CD14-positive monocyte (primary cell): Measurements from ENCODE around the gene RGPD6. TPM values are rescaled to one million over a fixed set of nuclear protein-coding genes. Genes with fewer than 3 reads are reported as not detected.
"Not testable (repeated sequence)": the region's sequence is repeated elsewhere in the genome, so short reads cannot be mapped to it uniquely, and the experiment has no call there.

Experiments used
- DNase-seq, 3 donors: peaks; one replicate each; pipeline ENCODE4 v3.0.0-alpha.2; 2011 to 2022
- H2AFZ ChIP-seq: 2 replicates; pipeline ENCODE4 v1.6.0; 2012; ENCODE audit warnings: mild to moderate bottlenecking, low read depth, low read length, inconsistent platforms; ENCODE audit not compliant: insufficient read depth, poor library complexity, severe bottlenecking
- H3K27ac ChIP-seq, 2 donors: 1 replicate in 1 of 2; 2 replicates in 1 of 2; pipeline ENCODE4 v1.5.1; 2012 to 2013; ENCODE audit warnings: low read length in 2 of 2, control low read depth in 1 of 2, inconsistent platforms in 1 of 2, low read depth in 1 of 2, mild to moderate bottlenecking in 1 of 2
- H3K27me3 ChIP-seq, 2 donors: one replicate each; pipeline versions ENCODE4 v1.6.0 to v1.6.1; 2011 to 2013; ENCODE audit warnings: low read length in 2 of 2; ENCODE audit not compliant: control insufficient read depth in 2 of 2, insufficient read depth in 2 of 2
- H3K36me3 ChIP-seq, 2 donors: replicated peaks in 1 of 2; 1 replicate in 1 of 2; 2 replicates in 1 of 2; pipeline versions ENCODE4 v1.5.1 to v1.6.1; 2012 to 2013; ENCODE audit warnings: low read length in 2 of 2, control low read depth in 1 of 2, inconsistent platforms in 1 of 2, mild to moderate bottlenecking in 1 of 2; ENCODE audit not compliant: insufficient read depth in 2 of 2, control insufficient read depth in 1 of 2
- H3K4me1 ChIP-seq, 2 donors: 1 replicate in 1 of 2; 2 replicates in 1 of 2; pipeline versions ENCODE4 v1.5.1 to v1.6.1; 2012 to 2013; ENCODE audit warnings: low read length in 2 of 2, control low read depth in 1 of 2, inconsistent platforms in 1 of 2, mild to moderate bottlenecking in 1 of 2, moderate library complexity in 1 of 2; ENCODE audit not compliant: insufficient read depth in 2 of 2, control insufficient read depth in 1 of 2
- H3K4me2 ChIP-seq: replicated peaks from 2 replicates; pipeline ENCODE3; 2012; ENCODE audit warnings: low read length, moderate library complexity, mild to moderate bottlenecking; ENCODE audit not compliant: poor library complexity, severe bottlenecking; ENCODE audit errors: extremely low read depth
- H3K4me3 ChIP-seq, 3 experiments: fragments of 200-600 bp in 1 of 3; sonication (generic) in 1 of 3; replicated peaks in 1 of 3; 1 replicate in 2 of 3; 2 replicates in 1 of 3; pipeline ENCODE4 v1.5.1; 2011 to 2013; ENCODE audit warnings: low read length in 3 of 3, mild to moderate bottlenecking in 3 of 3, control low read depth in 2 of 3, low read depth in 2 of 3, inconsistent platforms in 1 of 3, moderate library complexity in 1 of 3
- H3K79me2 ChIP-seq: 2 replicates; pipeline ENCODE4 v1.6.0; 2012; ENCODE audit warnings: mild to moderate bottlenecking, control low read depth, inconsistent platforms, low read length, moderate library complexity; ENCODE audit not compliant: insufficient read depth
- H3K9ac ChIP-seq: 2 replicates; pipeline ENCODE4 v1.6.0; 2017; ENCODE audit warnings: low read length, mild to moderate bottlenecking; ENCODE audit not compliant: insufficient read depth, poor library complexity, severe bottlenecking
- H3K9me3 ChIP-seq, 2 donors: replicated peaks in 1 of 2; 1 replicate in 1 of 2; 2 replicates in 1 of 2; pipeline versions ENCODE4 v1.5.1 to v1.6.1; 2012 to 2013; ENCODE audit warnings: low read length in 2 of 2, control low read depth in 1 of 2; ENCODE audit not compliant: control insufficient read depth in 1 of 2, insufficient read depth in 1 of 2
- H4K20me1 ChIP-seq: 2 replicates; pipeline ENCODE4 v1.6.0; 2012; ENCODE audit warnings: mild to moderate bottlenecking, low read length, control low read depth, moderate library complexity; ENCODE audit not compliant: insufficient read depth
- H3K27ac Mint-ChIP-seq, 7 donors: one replicate each; pipeline ENCODE4 v1.8.0; 2020; ENCODE audit warnings: mild to moderate bottlenecking in 7 of 7, mixed read lengths in 7 of 7, moderate library complexity in 6 of 7, inconsistent platforms in 2 of 7
- H3K27me3 Mint-ChIP-seq, 3 donors: one replicate each; pipeline ENCODE4 v1.8.0; 2021 to 2022; ENCODE audit warnings: low read depth in 3 of 3, mild to moderate bottlenecking in 3 of 3, mixed read lengths in 3 of 3, moderate library complexity in 3 of 3, inconsistent platforms in 1 of 3
- H3K36me3 Mint-ChIP-seq, 2 donors: one replicate each; pipeline ENCODE4 v1.8.0; 2020; ENCODE audit warnings: mixed read lengths in 2 of 2, inconsistent platforms in 1 of 2, mild to moderate bottlenecking in 1 of 2
- H3K4me1 Mint-ChIP-seq: one replicate; pipeline ENCODE4 v1.8.0; 2020; ENCODE audit warnings: mild to moderate bottlenecking, mixed read lengths
- H3K4me3 Mint-ChIP-seq, 2 donors: one replicate each; pipeline ENCODE4 v1.8.0; 2020; ENCODE audit warnings: mild to moderate bottlenecking in 2 of 2, mixed read lengths in 2 of 2, moderate library complexity in 1 of 2
- H3K9me3 Mint-ChIP-seq, 7 donors: one replicate each; pipeline ENCODE4 v1.8.0; 2020 to 2022; ENCODE audit warnings: mixed read lengths in 7 of 7, mild to moderate bottlenecking in 6 of 7, moderate library complexity in 6 of 7, inconsistent platforms in 2 of 7
- WGBS: methylation state at CpG from one replicate; pipeline ENCODE4 v1.1.5; 2013; ENCODE audit warnings: missing lambda C conversion rate; ENCODE audit not compliant: insufficient coverage; 5-methylcytosine and 5-hydroxymethylcytosine counted together
- intact Hi-C, 2 donors: fragments of 100-400 bp; cut with micrococcal nuclease; formaldehyde crosslinking; loops; one replicate each; pipeline versions ENCODE4 v1.15.0 to v1.15.1; 2023
- polyA plus RNA-seq, 3 donors: library from polyadenylated mRNA; depleted of rRNA in 1 of 3; unstranded in 2 of 3; stranded (reverse) in 1 of 3; fragments of 300-500 nt in 2 of 3; fragments of >200 nt in 1 of 3; fragmentation: Illumina TruSeq in 2 of 3; gene quantifications; 1 replicate in 2 of 3; 2 replicates in 1 of 3; pipeline ENCODE4 v1.2.3, GENCODE V29; 2012 to 2021

RGPD6 gene
- polyA plus RNA-seq, 3 donors: 0.11 to 3.0 TPM; not detected in 1

DNA sequence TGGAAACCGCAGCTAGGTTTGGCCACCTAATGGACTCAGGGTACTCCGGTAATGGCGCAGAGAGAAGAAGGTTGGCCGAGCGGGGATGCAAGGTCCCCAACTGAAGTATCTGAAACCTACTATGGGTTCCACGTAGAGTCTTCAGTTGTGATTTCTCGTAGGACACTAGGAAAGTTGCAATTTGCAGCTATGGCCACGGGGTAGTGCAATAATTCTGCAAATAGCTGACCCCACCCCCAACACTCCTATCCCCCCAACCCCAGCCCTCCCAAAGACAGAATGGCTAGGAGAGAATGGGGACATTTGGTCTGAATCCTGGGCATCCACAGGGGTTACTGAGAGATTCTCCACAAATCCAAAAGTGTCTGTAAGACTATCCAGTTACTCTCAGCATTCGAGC, 25.1 kb upstream of the RGPD6 start:
- H3K4me3 Mint-ChIP-seq, H3K27ac Mint-ChIP-seq, H3K9ac ChIP-seq, H3K4me2 ChIP-seq, H3K27ac ChIP-seq, H4K20me1 ChIP-seq, H3K4me1 Mint-ChIP-seq, intact Hi-C loops, H3K79me2 ChIP-seq, H3K9me3 Mint-ChIP-seq, H3K4me3 ChIP-seq, H2AFZ ChIP-seq, H3K9me3 ChIP-seq, H3K4me1 ChIP-seq, H3K36me3 ChIP-seq, H3K27me3 Mint-ChIP-seq, DNase-seq, H3K36me3 Mint-ChIP-seq, H3K27me3 ChIP-seq: not testable (repeated sequence)
- WGBS: no CpG with 5 or more reads among the region's 9 CpGs

DNA sequence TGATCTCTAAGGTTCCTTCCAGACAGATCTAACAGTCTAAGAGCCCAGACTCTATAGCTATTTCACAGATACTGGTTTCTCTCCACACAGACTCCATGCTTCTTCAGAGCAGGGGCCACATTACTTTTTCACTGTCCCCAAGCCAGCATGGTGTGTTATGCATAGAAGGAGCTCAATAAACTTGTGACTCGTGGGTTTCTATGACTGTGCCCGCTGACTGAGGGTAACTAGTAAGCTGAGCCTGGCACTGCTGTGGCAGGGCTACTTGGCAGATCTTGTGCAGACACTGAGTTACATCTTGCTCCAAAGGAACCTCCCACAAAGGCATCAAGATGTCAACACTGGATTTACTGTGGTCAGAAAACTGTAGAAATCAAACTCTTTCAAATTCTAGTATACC, 15.0 kb upstream of the RGPD6 start:
- H3K4me1 Mint-ChIP-seq: not testable (repeated sequence)

DNA sequence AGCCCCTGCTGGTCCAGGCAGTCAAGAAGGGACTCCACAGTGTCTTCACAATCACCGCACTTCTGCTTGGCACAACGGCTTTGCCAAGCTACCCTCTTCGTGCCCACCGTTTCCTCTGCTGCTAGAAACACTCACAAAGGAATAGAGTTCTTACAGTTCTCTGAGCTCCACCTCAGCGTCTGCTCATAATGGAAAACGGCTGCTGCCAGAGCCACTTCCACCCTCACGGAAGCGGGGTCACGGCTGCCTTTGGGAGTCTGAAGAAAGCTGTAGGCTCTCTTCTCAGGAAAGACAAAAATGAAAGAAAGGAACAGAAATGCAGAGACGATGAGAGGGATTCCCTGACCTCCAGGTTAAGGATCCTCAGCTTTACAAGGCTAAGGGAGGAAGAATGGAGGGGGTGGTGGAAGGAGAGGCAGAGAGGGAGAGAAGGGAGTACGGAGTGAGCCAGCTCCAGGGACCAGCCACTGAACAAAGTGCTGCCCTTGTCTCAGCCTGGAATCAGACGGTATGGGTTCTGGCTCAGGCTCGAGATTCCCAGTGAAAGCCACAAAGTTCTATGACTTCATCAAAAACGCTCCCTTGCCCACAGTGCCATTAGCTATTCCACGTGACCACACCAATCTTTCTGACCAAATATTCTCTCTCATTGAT, 12.8 kb upstream of the RGPD6 start:
- H3K36me3 ChIP-seq, H3K9me3 ChIP-seq, intact Hi-C loops, H3K4me3 Mint-ChIP-seq, H3K27ac ChIP-seq, H3K4me3 ChIP-seq, H3K27me3 ChIP-seq, H3K4me2 ChIP-seq, H3K9me3 Mint-ChIP-seq, H3K27me3 Mint-ChIP-seq, H2AFZ ChIP-seq, H3K9ac ChIP-seq, H3K27ac Mint-ChIP-seq, DNase-seq, H4K20me1 ChIP-seq, H3K36me3 Mint-ChIP-seq, H3K4me1 ChIP-seq, H3K4me1 Mint-ChIP-seq, H3K79me2 ChIP-seq: not testable (repeated sequence)
- no CpG with 5 or more reads among the region's 15 CpGs for WGBS

More for the DNA sequence above, 15.0 kb upstream of the RGPD6 start:
- H3K79me2 ChIP-seq, H3K9me3 ChIP-seq, H3K4me1 ChIP-seq, intact Hi-C loops, H3K36me3 ChIP-seq, H2AFZ ChIP-seq, H3K27me3 Mint-ChIP-seq, DNase-seq, H3K4me2 ChIP-seq, H4K20me1 ChIP-seq, H3K9me3 Mint-ChIP-seq, H3K9ac ChIP-seq, H3K27ac Mint-ChIP-seq, H3K27me3 ChIP-seq, H3K36me3 Mint-ChIP-seq, H3K27ac ChIP-seq, H3K4me3 Mint-ChIP-seq, H3K4me3 ChIP-seq: not testable (repeated sequence)
- no CpG with 5 or more reads among the region's 2 CpGs for WGBS

DNA sequence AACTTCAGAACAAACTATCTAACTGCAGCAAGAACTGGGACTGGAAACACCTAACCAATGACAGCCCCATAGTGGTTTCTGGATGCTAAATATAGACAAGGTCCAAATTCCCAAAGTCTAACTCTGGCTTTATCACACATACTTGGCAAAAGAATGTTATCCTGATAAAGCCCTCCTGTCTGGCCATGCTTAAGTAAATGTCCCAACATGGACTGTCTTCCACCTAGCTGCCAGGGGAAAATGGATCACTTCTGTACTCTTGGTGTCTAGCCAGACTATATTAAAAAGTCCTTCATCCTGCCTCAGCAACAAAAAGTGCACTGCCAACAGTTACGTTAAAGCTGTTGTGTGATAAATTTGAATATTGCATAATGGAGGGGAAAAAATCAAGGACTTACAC, 11.5 kb upstream of the RGPD6 start:
- H3K9ac ChIP-seq, H3K36me3 Mint-ChIP-seq, H3K9me3 Mint-ChIP-seq, intact Hi-C loops, H3K4me3 Mint-ChIP-seq, DNase-seq, H3K36me3 ChIP-seq, H3K4me1 Mint-ChIP-seq, H3K4me3 ChIP-seq, H2AFZ ChIP-seq, H4K20me1 ChIP-seq, H3K27me3 ChIP-seq, H3K4me2 ChIP-seq, H3K27ac Mint-ChIP-seq, H3K9me3 ChIP-seq, H3K27me3 Mint-ChIP-seq, H3K27ac ChIP-seq, H3K4me1 ChIP-seq, H3K79me2 ChIP-seq: not testable (repeated sequence)
- whole genome bisulfite sequencing: no CpG with 5 or more reads among the region's 1 CpG
